Keratinocyte (primary cell): ENCODE data around the gene SYT2.
"Not testable (repeated sequence)": the region's sequence is repeated elsewhere in the genome, so short reads cannot be mapped to it uniquely, and the experiment has no call there.

ENCODE experiments used
- CTCF ChIP-seq, 3 experiments: IDR thresholded peaks in 1 of 3; conservative IDR thresholded peaks in 1 of 3; optimal IDR thresholded peaks in 1 of 3; 2 replicates in 2 of 3; 3 replicates in 1 of 3; pipeline versions ENCODE3 to v1.5.1; 2011; ENCODE audit warnings: low read length in 3 of 3, mild to moderate bottlenecking in 3 of 3, moderate library complexity in 2 of 3, control low read depth in 1 of 3, inconsistent platforms in 1 of 3; ENCODE audit not compliant: insufficient read depth in 2 of 3; ENCODE audit errors: extremely low read depth in 1 of 3
- EZH2 ChIP-seq: IDR thresholded peaks from one replicate; pipeline ENCODE4 v1.6.1; 2012; ENCODE audit warnings: inconsistent platforms, mild to moderate bottlenecking, low read length, moderate library complexity

GRCh38 chr1:202545647-202546303 lies 164.5 kb downstream of the SYT2 start:
- TF ChIP-seq CTCF (optimal IDR thresholded peaks at IDR 0.05 in 1 of 3, IDR thresholded peaks at IDR 0.05 in 1 of 3, conservative IDR thresholded peaks at IDR 0.05 in 1 of 3; ENCODE audit: extremely low read depth in 1 of 3, insufficient read depth in 2 of 3, low read length in 3 of 3); EZH2: not testable (repeated sequence)
